ENCODE data around the gene CCDC167. TPM values are rescaled to one million over a fixed set of nuclear protein-coding genes. Genes with fewer than 3 reads are reported as not detected.

CCDC167 gene
- total RNA-seq, 3 donors from 2014 or later (not counting 1 experiment from before 2014, with no cell fraction given), result 10.2 to 27.4 (median 19.4) TPM

- TF ChIP-seq CTCF (IDR thresholded peaks at IDR 0.05), result no peak
- Mint-ChIP-seq H3K27ac (peak overlapping the region in 1 of 2 donors; percentile 63), H3K9me3 (no peaks in the 10 kb centered on the region), H3K4me3 (no peak overlapping the region), H3K27me3 (ENCODE audit: low read depth in 2 of 2) (peaks cover 0 to 9% of the 10 kb centered on the region in 2 donors), H3K36me3 (no peaks in the 10 kb centered on the region), H3K4me1 (peaks cover 43 to 56% of the 10 kb centered on the region in 2 donors)
- H3K36me3 ChIP-seq (ENCODE audit: control insufficient read depth, insufficient read depth, low read length), result no peaks in the 10 kb centered on the region
- ATAC-seq (no peak), DNase-seq (no peak)
- no peaks in the 10 kb centered on the region for H3K9me3 ChIP-seq (ENCODE audit: control insufficient read depth, insufficient read depth, low read length)
- no peaks in the 10 kb centered on the region for H3K27me3 ChIP-seq (ENCODE audit: control insufficient read depth, insufficient read depth, low read length)
- WGBS (ENCODE audit: insufficient coverage), result 85% methylated on average over 11 of the region's 12 CpGs
- peaks cover 58% of the 10 kb centered on the region for H3K4me1 ChIP-seq (ENCODE audit: control insufficient read depth, insufficient read depth, low read length)
- H3K4me3 ChIP-seq (ENCODE audit: low read length), result no peak overlapping the region
- intact Hi-C loops (cut with micrococcal nuclease), result no loop called here
- H3K27ac ChIP-seq (ENCODE audit: low read length), result no peak overlapping the region
Observed at GRCh38 chr6:37512400-37513011, 12.8 kb upstream of the CCDC167 start.

GRCh38 chr6:37511910-37512399 is 12.3 kb upstream of the CCDC167 start:
- intact Hi-C loops (cut with micrococcal nuclease), result no loop called here
- TF ChIP-seq CTCF (IDR thresholded peaks at IDR 0.05), result no peak
- Histone ChIP-seq H3K36me3 (ENCODE audit: control insufficient read depth, insufficient read depth, low read length) (no peaks in the 10 kb centered on the region), H3K4me3 (ENCODE audit: low read length) (no peak overlapping the region), H3K27ac (ENCODE audit: low read length) (no peak overlapping the region), H3K27me3 (ENCODE audit: control insufficient read depth, insufficient read depth, low read length) (no peaks in the 10 kb centered on the region), H3K9me3 (ENCODE audit: control insufficient read depth, insufficient read depth, low read length) (no peaks in the 10 kb centered on the region), H3K4me1 (ENCODE audit: control insufficient read depth, insufficient read depth, low read length) (peaks cover 52% of the 10 kb centered on the region)
- H3K4me3 Mint-ChIP-seq, result no peak overlapping the region
- peak overlapping the region in 1 of 2 donors; percentile 16 for H3K27ac Mint-ChIP-seq
- no peak for DNase-seq
- WGBS (ENCODE audit: insufficient coverage), result 94% methylated on average over 16 of the region's 16 CpGs
- H3K9me3 Mint-ChIP-seq, result no peaks in the 10 kb centered on the region
- H3K36me3 Mint-ChIP-seq, result no peaks in the 10 kb centered on the region
- peaks cover 0 to 9% of the 10 kb centered on the region in 2 donors for H3K27me3 Mint-ChIP-seq (ENCODE audit: low read depth in 2 of 2)
- H3K4me1 Mint-ChIP-seq, result peaks cover 37 to 51% of the 10 kb centered on the region in 2 donors
- ATAC-seq, result no peak

- no peak for ATAC-seq
- Mint-ChIP-seq H3K4me1 (peaks cover 30 to 43% of the 10 kb centered on the region in 2 donors), H3K4me3 (no peak overlapping the region), H3K27ac (peak overlapping the region in 1 of 2 donors; percentile 16), H3K27me3 (ENCODE audit: low read depth in 2 of 2) (peaks cover 0 to 9% of the 10 kb centered on the region in 2 donors), H3K9me3 (no peaks in the 10 kb centered on the region), H3K36me3 (no peaks in the 10 kb centered on the region)
- no peak overlapping the region for H3K4me3 ChIP-seq (ENCODE audit: low read length)
- WGBS (ENCODE audit: insufficient coverage), result 97% methylated on average over 5 of the region's 5 CpGs
- H3K4me1 ChIP-seq (ENCODE audit: control insufficient read depth, insufficient read depth, low read length), result peaks cover 45% of the 10 kb centered on the region
- no peak overlapping the region for H3K27ac ChIP-seq (ENCODE audit: low read length)
- intact Hi-C loops (cut with micrococcal nuclease), result no loop called here
- no peak for DNase-seq
- no peaks in the 10 kb centered on the region for H3K36me3 ChIP-seq (ENCODE audit: control insufficient read depth, insufficient read depth, low read length)
- H3K27me3 ChIP-seq (ENCODE audit: control insufficient read depth, insufficient read depth, low read length), result no peaks in the 10 kb centered on the region
- TF ChIP-seq CTCF (IDR thresholded peaks at IDR 0.05), result no peak
- H3K9me3 ChIP-seq (ENCODE audit: control insufficient read depth, insufficient read depth, low read length), result no peaks in the 10 kb centered on the region
Observed at GRCh38 chr6:37511201-37511600, 11.5 kb upstream of the CCDC167 start.
